ENCODE data around the gene CACNG8. TPM values are rescaled to one million over a fixed set of nuclear protein-coding genes. Genes with fewer than 3 reads are reported as not detected.

The CACNG8 gene
- total and polyA plus RNA-seq, 2 experiments from 2014 or later: 0.06 to 0.13 TPM

MicroRNAs within 50 kb of the gene (microRNA counts, 767-probe panel; counts per million panel counts)
- not detected for microRNA hsa-miR-935

Small RNA genes within 50 kb of the gene (small RNA-seq; reads per million reads assigned to genes)
- not detected for gene AC012314.20

Other genes with a start within 250 kb of the CACNG8 start
- not detected in 2 replicates for gene NLRP12, start 138.6 kb upstream of the CACNG8 start, total RNA-seq
- gene NLRP12, start 138.6 kb upstream of the CACNG8 start, polyA plus RNA-seq: not detected in 2 replicates
- 30.6 and 42.1 TPM in 2 replicates for gene MYADM, start 95.1 kb upstream of the CACNG8 start, total RNA-seq
- gene MYADM, start 95.1 kb upstream of the CACNG8 start, polyA plus RNA-seq: 211 and 213 TPM in 2 replicates
- not detected in 2 replicates for gene PRKCG, start 80.7 kb upstream of the CACNG8 start, total RNA-seq
- 0.18 and 0.68 TPM in 2 replicates for gene PRKCG, start 80.7 kb upstream of the CACNG8 start, polyA plus RNA-seq
- 0.90 and 1.4 TPM in 2 replicates for gene CACNG7, start 53.7 kb upstream of the CACNG8 start, total RNA-seq
- 0.12 and 0.31 TPM in 2 replicates for gene CACNG7, start 53.7 kb upstream of the CACNG8 start, polyA plus RNA-seq
- gene CACNG6, start 28.7 kb downstream of the CACNG8 start, total RNA-seq: 0.23 and 0.32 TPM in 2 replicates
- gene CACNG6, start 28.7 kb downstream of the CACNG8 start, polyA plus RNA-seq: 0.35 TPM in 1 of 2 replicates, not detected in the other
- gene VSTM1, start 101.0 kb downstream of the CACNG8 start, total RNA-seq: not detected in 2 replicates
- not detected in 2 replicates for gene VSTM1, start 101.0 kb downstream of the CACNG8 start, polyA plus RNA-seq
- gene TARM1, start 118.4 kb downstream of the CACNG8 start, total RNA-seq: not detected in 2 replicates
- not detected in 2 replicates for gene TARM1, start 118.4 kb downstream of the CACNG8 start, polyA plus RNA-seq
- 0.48 TPM in 1 of 2 replicates, not detected in the other for gene OSCAR, start 137.9 kb downstream of the CACNG8 start, total RNA-seq
- gene OSCAR, start 137.9 kb downstream of the CACNG8 start, polyA plus RNA-seq: 0.16 and 0.43 TPM in 2 replicates
- 10.5 and 13.9 TPM in 2 replicates for gene NDUFA3, start 139.9 kb downstream of the CACNG8 start, total RNA-seq
- 247 and 285 TPM in 2 replicates for gene NDUFA3, start 139.9 kb downstream of the CACNG8 start, polyA plus RNA-seq
- gene TFPT, start 152.7 kb downstream of the CACNG8 start, total RNA-seq: 12.8 and 14.7 TPM in 2 replicates
- gene TFPT, start 152.7 kb downstream of the CACNG8 start, polyA plus RNA-seq: 25.2 and 25.9 TPM in 2 replicates
- gene PRPF31, start 152.8 kb downstream of the CACNG8 start, total RNA-seq: 44.5 and 59.7 TPM in 2 replicates
- 77.6 and 82.3 TPM in 2 replicates for gene PRPF31, start 152.8 kb downstream of the CACNG8 start, polyA plus RNA-seq
- 11.6 and 12.0 TPM in 2 replicates for gene CNOT3, start 174.8 kb downstream of the CACNG8 start, total RNA-seq
- 49.3 and 50.1 TPM in 2 replicates for gene CNOT3, start 174.8 kb downstream of the CACNG8 start, polyA plus RNA-seq
- 5.8 and 8.4 TPM in 2 replicates for gene LENG1, start 196.8 kb downstream of the CACNG8 start, total RNA-seq
- gene LENG1, start 196.8 kb downstream of the CACNG8 start, polyA plus RNA-seq: 15.0 and 16.8 TPM in 2 replicates
- gene TMC4, start 210.2 kb downstream of the CACNG8 start, total RNA-seq: 29.4 and 40.3 TPM in 2 replicates
- gene TMC4, start 210.2 kb downstream of the CACNG8 start, polyA plus RNA-seq: 94.4 and 101 TPM in 2 replicates
- 73.8 and 93.5 TPM in 2 replicates for gene MBOAT7, start 226.6 kb downstream of the CACNG8 start, total RNA-seq
- 179 and 199 TPM in 2 replicates for gene MBOAT7, start 226.6 kb downstream of the CACNG8 start, polyA plus RNA-seq
- 66.9 and 77.6 TPM in 2 replicates for gene TSEN34, start 228.4 kb downstream of the CACNG8 start, total RNA-seq
- gene TSEN34, start 228.4 kb downstream of the CACNG8 start, polyA plus RNA-seq: 100.0 and 105 TPM in 2 replicates
- 1,843 and 2,161 TPM in 2 replicates for gene RPS9, start 237.9 kb downstream of the CACNG8 start, total RNA-seq
- gene RPS9, start 237.9 kb downstream of the CACNG8 start, polyA plus RNA-seq: 415 and 465 TPM in 2 replicates

All from hepatocyte (in vitro differentiated cells).